Nephron (organoid): ENCODE data around the gene LRRC28.

Experiments
- H3K27ac Mint-ChIP-seq, 3 experiments: 2 replicates each; pipeline ENCODE4 v1.8.0; 2020; ENCODE audit warnings: mixed read lengths in 3 of 3, mild to moderate bottlenecking in 2 of 3, moderate library complexity in 1 of 3
- H3K27me3 Mint-ChIP-seq: 2 replicates; pipeline ENCODE4 v1.8.0; 2021; ENCODE audit warnings: low read depth, mild to moderate bottlenecking, moderate library complexity, mixed read lengths
- H3K36me3 Mint-ChIP-seq: 2 replicates; pipeline ENCODE4 v1.8.0; 2020; ENCODE audit warnings: low read depth, mixed read lengths
- H3K4me1 Mint-ChIP-seq: 2 replicates; pipeline ENCODE4 v1.8.0; 2020; ENCODE audit warnings: mixed read lengths
- H3K4me3 Mint-ChIP-seq, 3 experiments: 2 replicates each; pipeline ENCODE4 v1.8.0; 2020; ENCODE audit warnings: mild to moderate bottlenecking in 3 of 3, mixed read lengths in 3 of 3, moderate library complexity in 2 of 3
- H3K9me3 Mint-ChIP-seq: 2 replicates; pipeline ENCODE4 v1.8.0; 2020; ENCODE audit warnings: mixed read lengths
- TF ChIP-seq, protein P1 (sequence below), 3 experiments: fragments of 200-600 bp; sonication (generic); IDR thresholded peaks; one replicate each; pipeline ENCODE4 v1.5.0; 2021; ENCODE audit warnings: antibody characterized with exemption in 3 of 3; ENCODE audit not compliant: unreplicated experiment in 3 of 3

Gene LRRC28

DNA sequence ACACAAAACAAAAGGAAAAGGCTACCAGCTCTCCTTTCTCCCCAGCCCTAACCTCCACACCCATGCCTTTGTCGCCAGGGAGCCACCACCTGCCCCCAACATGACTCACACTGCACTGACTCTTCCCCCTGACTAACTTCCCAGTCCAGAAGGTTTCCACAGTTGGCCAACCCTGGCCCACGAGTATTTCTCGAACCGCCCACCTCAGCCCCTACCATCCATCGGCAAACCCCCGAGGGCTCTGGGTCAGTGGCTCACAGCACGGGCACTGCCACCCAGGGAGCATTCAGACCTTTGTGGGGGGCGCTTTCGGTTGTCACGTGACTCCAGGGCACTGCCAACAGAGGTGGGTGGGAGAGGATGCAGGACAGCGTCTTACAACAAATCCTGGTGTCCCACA is 152.3 kb downstream of the LRRC28 start:
- no peaks in the 10 kb centered on the region for H3K9me3 Mint-ChIP-seq
- TF ChIP-seq, protein P1, sequence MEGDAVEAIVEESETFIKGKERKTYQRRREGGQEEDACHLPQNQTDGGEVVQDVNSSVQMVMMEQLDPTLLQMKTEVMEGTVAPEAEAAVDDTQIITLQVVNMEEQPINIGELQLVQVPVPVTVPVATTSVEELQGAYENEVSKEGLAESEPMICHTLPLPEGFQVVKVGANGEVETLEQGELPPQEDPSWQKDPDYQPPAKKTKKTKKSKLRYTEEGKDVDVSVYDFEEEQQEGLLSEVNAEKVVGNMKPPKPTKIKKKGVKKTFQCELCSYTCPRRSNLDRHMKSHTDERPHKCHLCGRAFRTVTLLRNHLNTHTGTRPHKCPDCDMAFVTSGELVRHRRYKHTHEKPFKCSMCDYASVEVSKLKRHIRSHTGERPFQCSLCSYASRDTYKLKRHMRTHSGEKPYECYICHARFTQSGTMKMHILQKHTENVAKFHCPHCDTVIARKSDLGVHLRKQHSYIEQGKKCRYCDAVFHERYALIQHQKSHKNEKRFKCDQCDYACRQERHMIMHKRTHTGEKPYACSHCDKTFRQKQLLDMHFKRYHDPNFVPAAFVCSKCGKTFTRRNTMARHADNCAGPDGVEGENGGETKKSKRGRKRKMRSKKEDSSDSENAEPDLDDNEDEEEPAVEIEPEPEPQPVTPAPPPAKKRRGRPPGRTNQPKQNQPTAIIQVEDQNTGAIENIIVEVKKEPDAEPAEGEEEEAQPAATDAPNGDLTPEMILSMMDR (IDR thresholded peaks at IDR 0.05; ENCODE audit: unreplicated experiment in 3 of 3): no peak
- peak overlapping the region; percentile 29 to 45 (median 33) for H3K27ac Mint-ChIP-seq
- H3K27me3 Mint-ChIP-seq: no peaks in the 10 kb centered on the region
- H3K4me1 Mint-ChIP-seq: peaks cover 56% of the 10 kb centered on the region
- H3K36me3 Mint-ChIP-seq: no peaks in the 10 kb centered on the region
- no peak overlapping the region for H3K4me3 Mint-ChIP-seq

DNA sequence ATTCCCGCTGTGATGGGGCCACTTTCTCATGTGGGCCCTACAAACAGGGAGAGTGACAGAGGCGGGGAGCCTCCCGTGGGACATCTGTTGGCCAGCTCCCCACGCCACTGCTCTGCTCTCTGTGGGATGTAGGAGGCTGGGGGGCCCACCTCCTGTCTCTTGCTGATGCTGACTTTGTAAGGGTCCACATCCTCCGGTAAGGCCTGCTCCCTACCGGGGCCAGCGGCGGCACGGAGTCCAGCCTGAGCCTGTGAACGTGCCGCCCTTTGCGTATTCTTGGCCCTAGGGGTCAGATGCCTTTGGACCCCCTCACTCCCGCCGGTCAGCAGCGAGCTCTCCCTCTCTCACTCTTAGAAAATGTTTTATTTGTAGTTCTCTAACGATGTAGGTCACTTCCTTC is 153.2 kb downstream of the LRRC28 start:
- H3K27ac Mint-ChIP-seq: peak overlapping the region in 2 of 3 experiments; percentile 29 to 40
- no peaks in the 10 kb centered on the region for H3K9me3 Mint-ChIP-seq
- peaks cover 3% of the 10 kb centered on the region for H3K27me3 Mint-ChIP-seq
- H3K4me1 Mint-ChIP-seq: peaks cover 57% of the 10 kb centered on the region
- TF ChIP-seq, protein P1 (IDR thresholded peaks at IDR 0.05; ENCODE audit: unreplicated experiment in 3 of 3): no peak
- no peak overlapping the region for H3K4me3 Mint-ChIP-seq
- H3K36me3 Mint-ChIP-seq: no peaks in the 10 kb centered on the region

DNA sequence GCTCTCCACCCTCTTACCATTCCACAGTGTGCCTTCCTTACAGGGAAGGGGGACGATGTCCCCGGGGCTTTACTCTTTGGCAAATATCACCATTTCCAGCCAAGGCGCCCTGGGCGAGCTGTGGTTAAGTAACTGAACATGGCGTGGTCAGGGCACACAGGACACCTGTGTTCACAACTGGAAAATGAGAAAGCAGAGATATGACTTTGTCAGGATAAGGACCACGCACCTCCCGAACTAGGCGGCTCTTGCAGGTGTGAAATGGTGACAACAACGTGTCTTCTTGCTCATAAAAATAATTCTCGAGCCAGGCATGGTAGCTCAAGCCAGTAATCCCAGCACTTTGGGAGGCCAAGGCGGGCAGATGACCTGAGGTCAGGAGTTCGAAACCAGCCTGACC is 154.8 kb downstream of the LRRC28 start:
- peaks cover 3% of the 10 kb centered on the region for H3K27me3 Mint-ChIP-seq
- H3K4me3 Mint-ChIP-seq: no peak overlapping the region
- no peaks in the 10 kb centered on the region for H3K9me3 Mint-ChIP-seq
- H3K27ac Mint-ChIP-seq: no peak overlapping the region
- H3K4me1 Mint-ChIP-seq: peaks cover 50% of the 10 kb centered on the region
- H3K36me3 Mint-ChIP-seq: no peaks in the 10 kb centered on the region
- TF ChIP-seq, protein P1 (IDR thresholded peaks at IDR 0.05; ENCODE audit: unreplicated experiment in 3 of 3): no peak

DNA sequence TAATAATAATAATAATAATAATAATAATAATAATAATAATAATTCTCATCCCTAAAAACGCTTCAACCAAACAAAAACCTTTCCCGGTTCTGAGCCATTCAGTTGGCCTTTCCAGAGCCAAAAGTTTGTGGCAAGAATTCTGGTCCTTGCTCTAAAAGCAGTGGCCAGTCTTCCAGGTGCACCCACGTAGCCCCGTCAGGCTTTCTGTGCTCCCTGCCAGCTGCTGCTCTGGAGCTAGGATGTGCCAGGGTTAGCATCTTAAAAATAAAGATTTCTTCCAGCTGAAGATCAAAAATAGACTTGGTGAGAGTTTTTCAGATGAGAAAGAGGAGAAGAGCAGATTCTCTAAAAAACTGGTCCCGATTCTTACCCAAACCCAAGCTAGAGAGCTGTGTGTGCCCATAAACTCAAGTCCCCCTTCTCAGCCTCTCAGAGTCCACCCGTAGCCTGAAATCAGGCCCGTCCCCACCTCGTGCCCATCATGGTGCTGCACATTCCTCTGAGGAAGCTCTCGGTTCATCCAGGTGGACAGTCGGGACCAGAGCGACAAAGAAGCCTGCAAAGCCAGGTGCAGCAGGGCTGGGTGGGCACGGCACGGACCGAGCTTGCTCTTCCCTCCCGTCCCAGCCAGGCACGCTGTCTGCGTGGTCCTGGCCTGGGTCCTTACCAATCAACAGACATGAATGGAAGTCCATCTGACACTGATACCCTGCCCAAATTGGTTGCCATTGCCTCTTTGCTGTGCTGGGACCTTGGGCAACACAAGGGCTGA is 155.6 kb downstream of the LRRC28 start:
- H3K27ac Mint-ChIP-seq: no peak overlapping the region
- H3K4me3 Mint-ChIP-seq: no peak overlapping the region
- TF ChIP-seq, protein P1 (IDR thresholded peaks at IDR 0.05; ENCODE audit: unreplicated experiment in 3 of 3): no peak
- peaks cover 3% of the 10 kb centered on the region for H3K27me3 Mint-ChIP-seq
- peaks cover 42% of the 10 kb centered on the region for H3K4me1 Mint-ChIP-seq
- H3K36me3 Mint-ChIP-seq: no peaks in the 10 kb centered on the region
- H3K9me3 Mint-ChIP-seq: no peaks in the 10 kb centered on the region

DNA sequence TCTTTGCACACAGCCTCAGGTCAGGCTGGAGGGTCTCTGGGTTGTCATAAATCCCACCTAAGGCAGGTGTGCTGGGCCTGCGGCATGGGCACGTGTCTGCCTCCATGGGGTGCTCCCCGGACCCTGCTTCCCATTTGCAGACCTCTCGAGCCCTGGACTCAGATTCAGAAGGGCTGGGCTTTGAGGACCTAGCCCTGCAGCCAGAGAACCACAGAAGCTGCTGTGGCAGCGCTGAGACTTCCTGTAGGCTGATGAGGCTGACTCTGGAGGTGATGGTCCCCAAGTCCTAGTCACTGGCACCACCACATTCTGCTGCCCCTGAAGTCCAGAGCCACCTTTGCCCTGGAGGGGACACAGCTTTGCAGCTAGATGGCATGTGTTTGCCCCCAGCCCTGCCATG is 156.4 kb downstream of the LRRC28 start:
- peak overlapping the region in 2 of 3 experiments; percentile 89 to 94 for H3K27ac Mint-ChIP-seq
- H3K4me3 Mint-ChIP-seq: no peak overlapping the region
- no peaks in the 10 kb centered on the region for H3K9me3 Mint-ChIP-seq
- peaks cover 3% of the 10 kb centered on the region for H3K27me3 Mint-ChIP-seq
- H3K36me3 Mint-ChIP-seq: no peaks in the 10 kb centered on the region
- peaks cover 35% of the 10 kb centered on the region for H3K4me1 Mint-ChIP-seq
- TF ChIP-seq, protein P1 (IDR thresholded peaks at IDR 0.05; ENCODE audit: unreplicated experiment in 3 of 3): no peak
